C4-2B (cell line): Measurements from ENCODE around the gene MINDY1.

Experiments
- H3K27ac ChIP-seq: fragments of 450-650 bp; 2 replicates; pipeline ENCODE4 v1.5.1; 2017
- CTCF ChIP-seq: fragments of 450-650 bp; conservative IDR thresholded peaks from 2 replicates; pipeline ENCODE4 v1.5.1; 2017; ENCODE audit warnings: mild to moderate bottlenecking
- ZFX ChIP-seq: fragments of 450-650 bp; IDR thresholded peaks from 2 replicates; pipeline ENCODE4 v1.6.1; 2017

MINDY1 gene

GRCh38 chr1:151007853-151008243, 1.1 kb upstream of the MINDY1 start:
- peak overlapping the region; percentile 73 for H3K27ac ChIP-seq
- TF ChIP-seq CTCF (no peak), ZFX (no peak)

- peak overlapping the region; percentile 49 for H3K27ac ChIP-seq
- TF ChIP-seq ZFX, result no peak
- no peak for TF ChIP-seq CTCF
These were observed 878 bp downstream of the MINDY1 start for GRCh38 chr1:151005729-151006319.

GRCh38 chr1:151003180-151003579, 3.5 kb downstream of the MINDY1 start:
- H3K27ac ChIP-seq, result no peak overlapping the region

GRCh38 chr1:151002611-151003010, 4.1 kb downstream of the MINDY1 start:
- TF ChIP-seq CTCF, result no peak
- TF ChIP-seq ZFX, result no peak
- no peak overlapping the region for H3K27ac ChIP-seq

More at GRCh38 chr1:151003180-151003579, 3.5 kb downstream of the MINDY1 start:
- TF ChIP-seq ZFX (no peak), CTCF (no peak)

GRCh38 chr1:151002051-151002450, 4.7 kb downstream of the MINDY1 start:
- no peak for TF ChIP-seq CTCF
- H3K27ac ChIP-seq, result no peak overlapping the region

- no peak overlapping the region for H3K27ac ChIP-seq
- TF ChIP-seq ZFX, result no peak
- TF ChIP-seq CTCF, result no peak
These were observed 5.1 kb downstream of the MINDY1 start for GRCh38 chr1:151001602-151002001.

- H3K27ac ChIP-seq, result no peak overlapping the region
- TF ChIP-seq CTCF (no peak), ZFX (no peak)
These were observed 6.3 kb downstream of the MINDY1 start for GRCh38 chr1:151000408-151000807.
